Endothelial cell of umbilical vein (primary cell): ENCODE data around the gene YTHDF2.

ENCODE experiments used
- CTCF ChIP-seq, 2 donors: IDR thresholded peaks; 1 replicate in 1 of 2; 2 replicates in 1 of 2; pipeline ENCODE4 v1.5.1; 2011; ENCODE audit warnings: low read length in 2 of 2, mild to moderate bottlenecking in 2 of 2, moderate library complexity in 2 of 2, control low read depth in 1 of 2, inconsistent platforms in 1 of 2, low read depth in 1 of 2; ENCODE audit not compliant: insufficient read depth in 1 of 2; ENCODE audit errors: extremely low read depth in 1 of 2
- EZH2 ChIP-seq: IDR thresholded peaks from 2 replicates; pipeline ENCODE4 v1.6.1; 2012; ENCODE audit warnings: borderline replicate concordance, low read depth, mild to moderate bottlenecking, moderate library complexity, low read length, inconsistent platforms; ENCODE audit not compliant: severe bottlenecking
- MYC ChIP-seq: IDR thresholded peaks from one replicate; pipeline ENCODE4 v1.6.1; 2011; ENCODE audit warnings: mild to moderate bottlenecking, low read depth, low read length
- POLR2A ChIP-seq: IDR thresholded peaks from 2 replicates; pipeline ENCODE4 v1.6.1; 2012; ENCODE audit warnings: low read depth, mild to moderate bottlenecking, control low read depth, low read length

- TF ChIP-seq EZH2, result no peak
- TF ChIP-seq POLR2A, result no peak
- no peak for TF ChIP-seq MYC
- no peak for TF ChIP-seq CTCF (IDR thresholded peaks at IDR 0.05; ENCODE audit: extremely low read depth in 1 of 2, insufficient read depth in 1 of 2, low read depth in 1 of 2, low read length in 2 of 2)
Observed at GRCh38 chr1:28783363-28783762, 46.6 kb downstream of the YTHDF2 start.
